Measurements from ENCODE around the gene MRPS22. TPM values are rescaled to one million over a fixed set of nuclear protein-coding genes. Genes with fewer than 3 reads are reported as not detected.

Gene MRPS22
- total and polyA plus RNA-seq, 2 of the 13 experiments (the other 11 are each of a cell fraction or from before 2014, with no cell fraction given), result 52.7 to 113 TPM

- TF ChIP-seq ZNF503 (CRISPR knock-in tag; IDR thresholded peaks at IDR 0.05), result no peak
- no peak for TF ChIP-seq FOXP4 (CRISPR knock-in tag; IDR thresholded peaks at IDR 0.05)
- no peak for TF ChIP-seq ASH2L (IDR thresholded peaks at IDR 0.05; ENCODE audit: insufficient read length, low read depth, low read length)
- no peak for TF ChIP-seq ZXDC (CRISPR knock-in tag; IDR thresholded peaks at IDR 0.05)
- no peak for TF ChIP-seq POLR2G (IDR thresholded peaks at IDR 0.05; ENCODE audit: low read depth, low read length)
- TF ChIP-seq ETV6 (CRISPR knock-in tag; conservative IDR thresholded peaks at IDR 0.05), result no peak
- TF ChIP-seq HOXD1 (CRISPR knock-in tag; IDR thresholded peaks at IDR 0.05), result no peak
Observed at GRCh38 chr3:139302801-139303113, 41.1 kb upstream of the MRPS22 start (continued).

Measured in HepG2 (cell line).